DND-41 (cell line): ENCODE measurements around the gene SAMD11.

ENCODE experiments used
- ATAC-seq: fragments of 200-7000 bp; cut with Tn5 transposase; 3 replicates; pipeline ENCODE4 v1.9.1; 2021; ENCODE audit warnings: low read depth; ENCODE audit not compliant: insufficient read depth
- DNase-seq: peaks from one replicate; pipeline ENCODE4 v3.0.0-alpha.2; 2020
- H2AFZ ChIP-seq: 2 replicates; pipeline ENCODE4 v1.6.0; 2012; ENCODE audit warnings: low read depth, low read length
- H3K27ac ChIP-seq: 2 replicates; pipeline ENCODE4 v1.5.1; 2012; ENCODE audit warnings: low read length, inconsistent platforms
- H3K27me3 ChIP-seq: fragments of 200-600 bp; sonication (generic); 2 replicates; pipeline ENCODE4 v1.6.0; 2012; ENCODE audit warnings: low read length, mild to moderate bottlenecking, inconsistent platforms; ENCODE audit not compliant: insufficient read depth, poor library complexity
- H3K36me3 ChIP-seq: 2 replicates; pipeline ENCODE4 v1.5.1; 2012; ENCODE audit warnings: low read length, inconsistent platforms; ENCODE audit not compliant: insufficient read depth
- H3K4me1 ChIP-seq: 2 replicates; pipeline ENCODE4 v1.5.1; 2012; ENCODE audit warnings: mild to moderate bottlenecking, low read length; ENCODE audit not compliant: insufficient read depth
- H3K4me2 ChIP-seq: 2 replicates; pipeline ENCODE4 v1.6.0; 2012; ENCODE audit warnings: mild to moderate bottlenecking, moderate library complexity, low read length, inconsistent platforms; ENCODE audit not compliant: insufficient read depth
- H3K4me3 ChIP-seq, 2 experiments: fragments of 200-600 bp in 1 of 2; shearing (Covaris generic) in 1 of 2; 2 replicates each; pipeline ENCODE4 v1.5.1; 2012 to 2016; ENCODE audit warnings: inconsistent platforms in 2 of 2, low read length in 2 of 2, mild to moderate bottlenecking in 2 of 2, low read depth in 1 of 2, moderate library complexity in 1 of 2
- H3K79me2 ChIP-seq: 2 replicates; pipeline ENCODE4 v1.6.0; 2012; ENCODE audit warnings: low read length, inconsistent platforms; ENCODE audit not compliant: insufficient read depth
- H3K9ac ChIP-seq: 2 replicates; pipeline ENCODE4 v1.6.0; 2012; ENCODE audit warnings: low read depth, mild to moderate bottlenecking, inconsistent platforms, low read length, moderate library complexity
- H3K9me3 ChIP-seq: 2 replicates; pipeline ENCODE4 v1.5.1; 2012; ENCODE audit warnings: low read length, moderate library complexity, mild to moderate bottlenecking, inconsistent platforms; ENCODE audit not compliant: insufficient read depth, severe bottlenecking
- H4K20me1 ChIP-seq: 2 replicates; pipeline ENCODE4 v1.6.0; 2012; ENCODE audit warnings: low read length; ENCODE audit not compliant: insufficient read depth
- CTCF ChIP-seq: IDR thresholded peaks from 2 replicates; pipeline ENCODE4 v1.5.1; 2012; ENCODE audit warnings: borderline replicate concordance, low read length, moderate library complexity, mild to moderate bottlenecking; ENCODE audit not compliant: poor library complexity, severe bottlenecking; ENCODE audit errors: extremely low read depth
- EZH2 ChIP-seq: IDR thresholded peaks from 3 replicates; pipeline ENCODE4 v1.6.1; 2012; ENCODE audit warnings: borderline replicate concordance, low read depth, mild to moderate bottlenecking, moderate library complexity, low read length, inconsistent platforms; ENCODE audit not compliant: severe bottlenecking

Gene SAMD11

GRCh38 chr1:965526-966134 lies 41.9 kb downstream of the SAMD11 start:
- Histone ChIP-seq H3K27ac (no peak overlapping the region), H2AFZ (no peak overlapping the region), H3K36me3 (peaks cover 29% of the 10 kb centered on the region), H4K20me1 (peaks cover 26% of the 10 kb centered on the region), H3K27me3 (peaks cover 5% of the 10 kb centered on the region), H3K9me3 (no peaks in the 10 kb centered on the region), H3K4me2 (no peak overlapping the region), H3K4me3 (no peak overlapping the region), H3K4me1 (peaks cover 24% of the 10 kb centered on the region), H3K9ac (no peak overlapping the region), H3K79me2 (no peaks in the 10 kb centered on the region)
- TF ChIP-seq EZH2 (no peak), CTCF (no peak)
- DNase-seq, result no peak
- no peak for ATAC-seq

- H3K27ac ChIP-seq, result no peak within 1 kb of the TSS
- peaks cover 20% of the 10 kb centered on the region for H3K4me1 ChIP-seq
- peaks cover 5% of the 10 kb centered on the region for H3K27me3 ChIP-seq
- ATAC-seq (peak; percentile 2; the same call in 1 of the 3 replicates), DNase-seq (no peak)
- peak within 1 kb of the TSS; percentile 97 for H3K4me2 ChIP-seq
- peak within 1 kb of the TSS; percentile 47 for H3K9ac ChIP-seq
- H2AFZ ChIP-seq, result peak within 1 kb of the TSS; percentile 77
- H3K36me3 ChIP-seq, result peaks cover 29% of the 10 kb centered on the region
- H4K20me1 ChIP-seq, result peaks cover 25% of the 10 kb centered on the region
- peak within 1 kb of the TSS in 1 of 2 experiments; percentile 59; a peak in 2 of 4 replicates for H3K4me3 ChIP-seq
- H3K9me3 ChIP-seq, result no peaks in the 10 kb centered on the region
- TF ChIP-seq CTCF, result no peak
- TF ChIP-seq EZH2, result no peak
- H3K79me2 ChIP-seq, result no peaks in the 10 kb centered on the region
Observed at GRCh38 chr1:966135-966703, 42.5 kb downstream of the SAMD11 start, which contains the start of gene PLEKHN1. TSS of gene PLEKHN1 (plus strand) at chr1:966482. CDS start at chr1:966532, 50 bp downstream.

- Histone ChIP-seq H4K20me1 (peaks cover 21% of the 10 kb centered on the region), H3K27me3 (peaks cover 5% of the 10 kb centered on the region), H3K79me2 (no peaks in the 10 kb centered on the region), H3K4me2 (peak overlapping the region; percentile 97), H3K36me3 (peaks cover 29% of the 10 kb centered on the region), H3K9ac (peak overlapping the region; percentile 47), H3K27ac (no peak overlapping the region), H3K9me3 (no peaks in the 10 kb centered on the region), H3K4me1 (peaks cover 14% of the 10 kb centered on the region), H2AFZ (peak overlapping the region; percentile 77), H3K4me3 (peak overlapping the region in 1 of 2 experiments; percentile 59; a peak in 2 of 4 replicates)
- peak; percentile 80 for DNase-seq
- TF ChIP-seq EZH2 (no peak), CTCF (no peak)
- ATAC-seq, result peak; percentile 93
Observed at GRCh38 chr1:966704-967300, 43.1 kb downstream of the SAMD11 start.
